T47D (cell line): ENCODE data around the gene CACNA1D.

ENCODE experiments used
- DNase-seq, 2 experiments: peaks; one replicate each; pipeline versions ENCODE4 v3.0.0 to v3.0.0-alpha.2; 2011 to 2012; ENCODE audit warnings: low read depth in 1 of 2, low spot score in 1 of 2
- JUND ChIP-seq: IDR thresholded peaks from 2 replicates; pipeline ENCODE4 v1.6.1; 2012; ENCODE audit warnings: low read depth
- in situ Hi-C: cut with HindIII; loops from 2 replicates; pipeline ENCODE4 v1.10.0; 2016; ENCODE audit warnings: low sequenced_read_pairs, low pct_unique_long_range_greater_than_20kb

The CACNA1D gene

GRCh38 chr3:53788038-53788437 is 293.6 kb downstream of the CACNA1D start:
- TF ChIP-seq JUND, result no peak
- in situ Hi-C loops, result no loop called here
- DNase-seq, result no peak

DNA sequence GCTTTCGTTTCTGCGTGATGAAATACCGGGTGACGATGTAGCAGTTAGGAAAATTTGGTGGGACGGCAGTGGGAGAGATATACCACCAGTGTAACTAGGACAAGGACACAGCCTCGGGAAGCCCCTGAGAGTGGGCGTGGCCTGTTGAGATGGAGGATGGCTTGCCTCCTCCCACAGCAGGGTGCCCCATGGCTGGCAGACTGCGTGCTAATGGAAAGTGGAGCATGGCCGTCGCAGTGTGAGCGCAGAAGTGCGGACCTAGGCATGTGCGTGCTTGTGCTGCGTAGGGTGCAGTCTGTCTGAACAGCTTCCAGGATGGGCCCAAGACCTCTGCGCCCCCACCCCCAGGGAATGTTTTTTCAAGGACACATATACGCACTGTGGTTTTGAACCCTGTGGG is 295.0 kb downstream of the CACNA1D start:
- in situ Hi-C loops, result no loop called here
- DNase-seq, result no peak
- no peak for TF ChIP-seq JUND

DNA sequence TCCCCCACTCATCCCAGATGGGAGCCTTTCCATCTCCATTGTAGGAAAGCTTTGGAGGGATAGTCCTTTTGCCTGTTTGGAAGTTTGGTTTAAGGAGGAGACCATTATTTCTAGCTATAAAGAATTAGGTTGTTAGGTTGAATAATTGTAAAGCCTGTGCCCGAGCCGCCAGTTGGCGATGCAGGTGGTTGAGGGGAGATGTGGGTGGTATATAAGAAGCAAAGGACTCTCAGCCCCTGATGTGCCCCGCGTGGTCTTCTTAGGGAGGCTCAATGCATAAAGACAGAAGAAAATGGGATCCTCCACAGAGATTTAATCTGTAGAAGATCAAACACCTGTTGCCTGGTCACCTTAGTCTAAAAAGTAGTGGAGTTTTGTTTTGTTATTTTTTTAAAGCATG is 296.1 kb downstream of the CACNA1D start:
- no peak for TF ChIP-seq JUND
- DNase-seq, result no peak
- in situ Hi-C loops, result no loop called here

DNA sequence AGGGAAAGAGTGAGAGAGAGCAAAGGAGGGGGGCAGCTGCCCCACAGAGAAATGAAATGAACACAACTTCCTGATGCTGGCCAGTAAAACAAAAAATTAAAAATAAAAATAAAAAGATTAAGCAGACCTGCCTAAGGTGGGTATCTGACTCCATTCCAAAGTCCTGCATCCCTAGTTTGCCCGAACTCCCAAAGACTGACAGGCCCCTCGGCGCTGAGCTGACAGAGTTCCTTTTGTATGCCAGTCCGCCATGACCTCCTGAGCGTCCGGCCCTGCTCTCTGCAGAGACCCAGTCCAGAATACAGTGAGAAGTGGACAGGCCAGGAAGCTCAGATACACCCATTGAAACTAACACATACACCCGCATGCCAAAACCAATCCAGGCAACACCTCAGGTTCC is 296.9 kb downstream of the CACNA1D start:
- no peak for TF ChIP-seq JUND
- DNase-seq, result no peak
- in situ Hi-C loops, result no loop called here

GRCh38 chr3:53792866-53793265 is 298.5 kb downstream of the CACNA1D start:
- no peak for DNase-seq
- in situ Hi-C loops, result no loop called here
- TF ChIP-seq JUND, result no peak

DNA sequence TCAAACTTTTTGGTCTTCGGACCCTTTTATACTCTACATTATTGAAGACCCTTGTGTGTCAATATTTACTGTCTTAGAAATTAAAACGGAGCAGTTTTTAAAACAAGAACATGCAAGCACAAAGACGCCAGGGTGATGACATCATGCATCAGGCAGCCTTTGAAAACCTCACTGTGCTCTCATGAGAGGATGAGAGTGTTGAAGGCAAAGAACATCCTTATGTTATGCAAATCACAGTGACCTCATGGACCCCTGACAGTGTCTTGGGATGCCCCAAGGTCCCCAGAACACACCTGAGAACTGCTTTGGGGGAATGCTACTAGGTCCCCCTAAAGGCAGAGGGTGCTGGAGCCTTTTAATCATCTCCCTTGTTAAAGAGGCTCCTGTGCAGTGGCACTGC is 300.2 kb downstream of the CACNA1D start:
- no peak for TF ChIP-seq JUND
- in situ Hi-C loops, result no loop called here
- no peak for DNase-seq

DNA sequence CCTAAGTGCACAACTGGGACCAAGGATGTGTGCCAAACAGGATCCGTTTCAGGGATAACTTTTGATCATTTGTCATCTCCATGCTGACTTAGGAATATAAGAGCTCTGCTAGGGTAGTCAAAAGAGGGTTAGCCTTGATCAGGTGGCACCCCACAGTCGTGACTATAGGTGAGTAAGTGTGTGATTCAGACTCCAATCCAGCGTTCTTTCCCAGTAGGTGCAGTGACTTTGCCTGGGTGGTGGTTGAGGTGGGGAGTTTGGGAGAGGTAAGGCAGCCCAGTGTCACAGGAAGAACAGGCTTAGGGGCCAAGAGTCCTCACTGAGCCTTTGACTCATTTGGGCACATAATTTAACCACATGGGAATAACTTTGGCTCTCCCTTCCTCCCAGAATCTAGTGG is 300.8 kb downstream of the CACNA1D start:
- no peak for DNase-seq
- TF ChIP-seq JUND, result no peak

GRCh38 chr3:53795789-53796560 is 301.6 kb downstream of the CACNA1D start:
- TF ChIP-seq JUND, result no peak
- in situ Hi-C loops, result no loop called here
- DNase-seq, result no peak

More for the DNA sequence above, 300.8 kb downstream of the CACNA1D start:
- in situ Hi-C loops, result no loop called here

DNA sequence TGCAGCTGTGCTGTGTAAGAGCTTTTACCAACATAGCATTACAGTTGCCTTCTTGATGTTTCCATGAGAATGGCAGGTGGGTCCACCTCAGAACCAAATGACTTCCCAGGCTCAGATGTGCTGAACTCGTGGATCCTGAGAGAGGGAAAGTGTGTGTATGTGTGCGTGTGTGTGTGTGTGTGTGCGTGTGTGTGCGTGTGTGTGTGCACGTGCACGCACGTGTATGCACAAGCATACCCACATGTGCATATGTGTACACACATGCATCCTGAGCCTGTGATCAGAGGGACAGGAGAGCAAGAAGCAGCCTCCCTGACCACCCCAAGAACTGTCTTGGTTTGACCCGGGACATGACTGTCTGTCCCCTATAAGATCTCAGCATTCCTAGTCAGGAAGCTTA is 303.7 kb downstream of the CACNA1D start:
- no peak for DNase-seq
- in situ Hi-C loops, result no loop called here
- no peak for TF ChIP-seq JUND

DNA sequence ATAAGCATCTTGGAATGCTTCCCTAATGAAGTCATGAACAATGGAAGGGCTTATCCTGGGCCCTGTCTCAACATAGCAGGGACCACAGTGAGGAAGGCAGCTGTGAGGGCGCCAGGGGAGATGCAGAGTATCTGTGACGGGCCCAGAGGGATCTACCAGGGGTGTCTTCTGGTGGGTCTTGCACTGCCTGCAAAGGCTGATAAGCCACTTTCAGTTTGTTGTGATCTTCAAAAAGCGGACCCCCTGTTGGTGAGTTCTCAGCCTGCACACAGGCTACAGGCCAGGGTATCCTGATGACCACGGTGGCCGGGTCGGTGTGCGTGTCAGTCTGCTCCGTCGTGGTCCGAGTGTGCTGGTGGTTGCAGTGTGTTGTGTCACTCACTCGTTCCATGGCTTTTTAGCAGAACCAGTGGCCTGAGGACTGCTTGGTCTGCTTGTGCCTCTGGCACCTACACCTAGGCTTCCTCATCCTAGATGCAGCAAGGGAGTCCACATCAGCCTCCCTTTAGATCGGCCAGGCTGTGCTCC is 305.0 kb downstream of the CACNA1D start:
- no peak for DNase-seq
- in situ Hi-C loops, result no loop called here
- TF ChIP-seq JUND, result no peak

- DNase-seq, result peak; percentile 16 to 83
- in situ Hi-C loops, result no loop called here
- TF ChIP-seq JUND, result no peak
These were observed 305.9 kb downstream of the CACNA1D start for GRCh38 chr3:53800041-53800906.

DNA sequence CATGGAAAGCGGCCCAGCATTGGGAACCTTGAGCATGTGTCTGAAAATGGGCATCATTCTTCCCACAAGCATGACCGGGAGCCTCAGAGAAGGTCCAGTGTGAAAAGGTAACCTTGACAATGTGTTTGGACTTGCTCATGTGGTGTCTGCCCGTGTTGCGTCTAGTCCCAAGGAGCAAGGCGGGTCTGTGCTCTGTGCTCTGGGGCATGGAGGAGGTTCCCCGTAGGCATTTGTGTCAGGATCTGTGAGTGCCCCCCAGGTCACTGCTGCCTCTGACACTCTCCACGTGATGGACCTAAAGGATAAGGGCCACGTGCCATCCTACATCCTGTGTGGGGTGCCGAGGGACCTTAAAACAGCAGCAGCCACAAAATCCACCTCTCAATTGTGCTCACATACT is 306.9 kb downstream of the CACNA1D start:
- in situ Hi-C loops, result no loop called here

DNA sequence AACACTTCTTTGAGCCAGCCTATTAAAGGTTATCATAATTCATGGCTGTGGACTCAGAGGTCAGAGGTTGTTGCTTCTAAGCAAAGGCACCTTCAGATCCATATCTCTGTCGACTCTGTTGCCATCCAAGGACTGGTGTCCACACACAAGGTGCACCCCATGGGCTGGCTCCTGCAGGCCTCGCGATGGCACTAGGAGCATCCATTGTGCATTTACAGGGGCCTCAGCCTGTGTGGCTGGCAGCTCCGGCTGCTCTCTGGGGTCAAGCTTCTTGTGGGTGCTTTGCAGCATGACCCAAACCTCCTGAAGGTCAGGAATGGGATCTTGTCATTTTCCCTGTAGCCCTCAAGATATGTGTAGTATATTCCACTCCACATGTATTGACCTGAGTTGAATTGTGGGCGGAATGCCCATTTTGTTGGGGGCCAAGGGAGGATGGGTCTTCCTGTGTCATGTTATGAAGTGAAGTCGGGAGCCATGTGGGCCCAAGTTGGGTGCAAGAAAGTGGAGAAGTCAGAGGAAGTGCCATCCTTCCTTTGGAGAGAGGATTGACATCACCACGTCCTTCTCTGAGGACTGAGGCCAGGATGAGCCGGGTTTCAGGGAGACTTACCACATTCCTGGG is 308.0 kb downstream of the CACNA1D start:
- in situ Hi-C loops, result no loop called here
- TF ChIP-seq JUND, result no peak

More for the DNA sequence above, 306.9 kb downstream of the CACNA1D start:
- TF ChIP-seq JUND, result no peak
- DNase-seq, result no peak

More for the DNA sequence above, 308.0 kb downstream of the CACNA1D start:
- DNase-seq, result no peak
